NOMO-1 treated with dmso at 0.1 percent for 144 hours (cell line): ENCODE data around the gene ZNF697.
"Not testable (repeated sequence)": the region's sequence is repeated elsewhere in the genome, so short reads cannot be mapped to it uniquely, and the experiment has no call there.

Source experiments
- DNase-seq: peaks from one replicate; lab custom pipeline; 2025; ENCODE audit not compliant: unreplicated experiment; lab: John Stamatoyannopoulos, UW

ZNF697 gene

DNA sequence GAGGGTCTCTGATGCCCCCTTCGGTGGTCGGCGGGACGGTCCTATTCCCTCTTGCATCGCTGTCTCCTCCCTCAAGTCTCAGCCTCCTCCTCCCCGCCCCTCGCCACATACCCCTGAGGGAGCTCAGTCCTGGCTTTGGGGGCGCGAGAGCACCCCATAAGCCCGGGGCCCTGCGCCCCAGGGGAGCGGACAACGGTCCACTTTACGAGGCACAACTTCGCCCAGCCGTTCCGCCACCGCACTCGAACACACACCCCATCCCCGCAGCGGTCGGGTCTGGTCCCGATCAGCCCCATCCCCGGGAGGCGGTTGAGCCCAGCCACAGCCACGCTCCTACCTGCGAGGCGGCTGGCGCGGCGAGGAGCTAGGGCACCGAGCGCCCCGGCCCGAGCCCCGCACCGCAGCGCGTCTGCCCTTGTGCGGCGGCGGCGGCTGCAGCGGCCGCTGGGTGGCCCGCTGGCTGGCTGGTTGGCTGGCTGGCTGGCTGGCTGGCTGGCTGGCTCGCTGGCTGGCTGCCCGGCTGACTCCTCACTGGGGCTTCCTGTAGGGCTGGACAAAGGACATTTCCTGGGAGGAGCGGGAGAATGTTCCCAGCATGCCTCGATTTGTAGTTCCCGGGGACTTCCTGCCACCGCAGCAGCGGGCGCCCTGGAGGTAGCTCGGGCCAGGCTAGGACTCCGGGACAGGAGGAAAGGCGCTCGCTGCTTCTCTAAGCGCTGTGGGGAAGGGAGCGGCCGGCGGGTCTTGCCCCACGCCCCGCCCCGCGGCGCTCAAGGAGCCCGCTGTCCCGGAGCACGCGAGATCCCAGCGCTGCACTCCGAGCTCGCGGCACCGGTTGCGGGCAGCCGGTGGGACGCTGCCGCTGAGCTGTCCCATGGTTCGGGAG, at the start of gene ZNF697:
Gene ZNF697 (minus strand): TSS at position 533 of the 886 bp plus-strand sequence. CDS start 22,166 bp downstream, outside the sequence.
- DNase-seq = peak; percentile 70

GRCh38 chr1:119697598-119697997, 49.5 kb upstream of the ZNF697 start:
- no peak for DNase-seq

DNA sequence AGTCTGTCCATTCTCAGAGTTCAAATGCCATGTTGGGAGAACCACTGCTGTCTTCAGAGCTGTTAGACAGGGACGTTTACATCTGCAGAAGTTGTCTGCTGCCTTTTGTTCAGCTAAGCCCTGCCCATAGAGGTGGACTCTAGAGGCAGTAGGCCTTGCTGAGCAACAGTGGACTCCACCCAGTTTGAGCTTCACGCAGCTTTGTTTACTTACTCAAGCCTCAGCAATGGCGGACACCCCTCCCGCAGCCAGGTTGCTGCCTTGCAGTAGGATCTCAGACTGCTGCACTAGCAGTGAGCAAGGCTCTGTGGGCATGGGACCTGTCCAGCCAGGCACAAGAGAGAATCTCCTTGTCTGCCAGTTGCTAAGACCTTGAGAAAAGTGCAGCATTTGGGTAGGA, 48.8 kb upstream of the ZNF697 start:
- DNase-seq = not testable (repeated sequence)

- DNase-seq = no peak
These were observed 41.4 kb upstream of the ZNF697 start for GRCh38 chr1:119689511-119689910.

- DNase-seq = no peak
These were observed 40.7 kb upstream of the ZNF697 start for GRCh38 chr1:119688810-119689209.

DNA sequence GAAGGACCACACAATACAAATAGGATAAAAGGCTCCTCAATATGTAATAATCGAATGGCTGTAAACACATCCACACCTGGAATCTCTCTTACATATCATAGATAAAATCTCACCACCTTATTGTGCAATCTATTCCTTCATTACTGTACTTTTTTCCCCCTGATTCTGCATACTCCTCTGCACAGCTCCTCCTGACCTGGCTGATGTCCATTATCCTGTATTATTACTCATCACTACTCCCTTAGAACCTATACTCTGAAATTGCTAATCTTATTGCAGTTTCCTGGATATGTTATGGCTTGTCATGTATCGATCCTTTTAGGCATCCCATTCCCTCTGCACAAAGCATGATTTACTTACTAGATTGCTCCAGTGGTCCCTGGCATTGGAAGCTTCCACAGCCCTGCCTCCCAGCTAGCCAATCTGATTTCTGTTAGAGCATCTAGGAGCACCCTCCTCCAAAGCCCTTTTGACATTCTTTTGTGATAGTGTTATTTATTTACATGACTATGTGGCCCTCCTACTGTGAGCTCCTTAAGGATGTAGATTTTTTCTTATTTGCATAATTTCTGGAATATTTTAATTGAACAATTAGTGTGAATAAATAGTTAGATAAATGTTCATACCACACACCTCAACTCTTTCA, 39.5 kb upstream of the ZNF697 start:
- DNase-seq = no peak

GRCh38 chr1:119686661-119687060, 38.6 kb upstream of the ZNF697 start:
- DNase-seq = no peak

DNA sequence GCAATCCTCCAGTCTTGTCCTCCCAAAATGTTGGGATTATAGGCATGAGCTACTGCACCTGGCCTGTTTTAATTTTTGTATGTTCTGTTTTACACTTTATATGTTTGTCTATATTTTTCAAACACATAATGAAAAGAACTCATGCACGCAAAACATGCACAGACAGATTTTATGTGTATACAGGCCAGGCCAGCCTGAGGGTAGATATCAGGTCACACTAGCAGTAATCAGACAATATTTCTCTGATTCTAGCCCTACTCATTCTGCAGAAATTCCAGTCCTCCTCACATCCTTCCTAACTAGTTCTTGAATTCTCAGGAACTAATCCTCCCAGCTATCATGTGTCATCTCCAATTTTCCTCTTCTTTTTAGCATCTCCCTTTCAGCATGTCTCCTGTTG, 35.8 kb upstream of the ZNF697 start:
- no peak for DNase-seq

- DNase-seq = no peak
These were observed 34.1 kb upstream of the ZNF697 start for GRCh38 chr1:119682141-119682540.

DNA sequence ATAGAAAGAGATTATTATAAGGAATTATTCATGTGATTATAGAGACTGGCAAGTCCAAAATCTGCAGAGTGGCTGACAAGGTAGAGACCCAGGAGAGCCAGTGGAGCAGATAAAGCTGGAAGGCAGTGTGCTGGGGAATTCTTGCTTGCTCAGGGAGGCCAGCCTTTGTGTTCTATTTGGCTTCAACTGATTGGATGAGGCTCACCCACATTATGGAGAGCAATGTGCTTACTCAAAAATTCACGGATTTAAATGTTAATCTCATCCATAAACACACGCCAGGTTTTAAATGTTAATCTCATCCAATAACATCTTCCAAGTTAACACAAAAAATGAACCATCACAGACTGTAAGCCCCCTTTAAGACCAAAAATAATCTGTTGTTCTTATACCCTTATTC, 33.5 kb upstream of the ZNF697 start:
- no peak for DNase-seq

GRCh38 chr1:119680723-119681122, 32.7 kb upstream of the ZNF697 start:
- no peak for DNase-seq

GRCh38 chr1:119680193-119680592, 32.1 kb upstream of the ZNF697 start:
- DNase-seq = no peak

DNA sequence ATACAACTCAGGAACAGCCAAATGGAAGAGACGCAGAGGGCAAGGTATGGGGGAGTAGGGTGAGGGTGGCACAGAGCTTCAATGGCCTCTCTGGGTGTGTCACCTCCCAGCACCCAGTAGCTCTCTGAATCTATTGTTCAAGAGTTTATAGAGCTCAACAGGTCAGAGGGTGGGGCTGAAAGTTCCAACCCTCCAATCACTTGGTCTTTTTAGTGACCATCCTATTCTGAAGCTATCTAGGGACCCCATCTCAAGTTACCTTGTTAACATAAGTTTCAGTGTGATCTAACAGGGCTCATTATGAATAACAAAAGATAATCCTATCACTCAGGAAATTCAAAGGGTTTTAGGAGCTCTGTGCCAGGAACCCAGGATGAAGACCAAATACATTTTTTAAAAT, 31.2 kb upstream of the ZNF697 start:
- no peak for DNase-seq

GRCh38 chr1:119676571-119677206, 28.6 kb upstream of the ZNF697 start:
- DNase-seq = no peak

DNA sequence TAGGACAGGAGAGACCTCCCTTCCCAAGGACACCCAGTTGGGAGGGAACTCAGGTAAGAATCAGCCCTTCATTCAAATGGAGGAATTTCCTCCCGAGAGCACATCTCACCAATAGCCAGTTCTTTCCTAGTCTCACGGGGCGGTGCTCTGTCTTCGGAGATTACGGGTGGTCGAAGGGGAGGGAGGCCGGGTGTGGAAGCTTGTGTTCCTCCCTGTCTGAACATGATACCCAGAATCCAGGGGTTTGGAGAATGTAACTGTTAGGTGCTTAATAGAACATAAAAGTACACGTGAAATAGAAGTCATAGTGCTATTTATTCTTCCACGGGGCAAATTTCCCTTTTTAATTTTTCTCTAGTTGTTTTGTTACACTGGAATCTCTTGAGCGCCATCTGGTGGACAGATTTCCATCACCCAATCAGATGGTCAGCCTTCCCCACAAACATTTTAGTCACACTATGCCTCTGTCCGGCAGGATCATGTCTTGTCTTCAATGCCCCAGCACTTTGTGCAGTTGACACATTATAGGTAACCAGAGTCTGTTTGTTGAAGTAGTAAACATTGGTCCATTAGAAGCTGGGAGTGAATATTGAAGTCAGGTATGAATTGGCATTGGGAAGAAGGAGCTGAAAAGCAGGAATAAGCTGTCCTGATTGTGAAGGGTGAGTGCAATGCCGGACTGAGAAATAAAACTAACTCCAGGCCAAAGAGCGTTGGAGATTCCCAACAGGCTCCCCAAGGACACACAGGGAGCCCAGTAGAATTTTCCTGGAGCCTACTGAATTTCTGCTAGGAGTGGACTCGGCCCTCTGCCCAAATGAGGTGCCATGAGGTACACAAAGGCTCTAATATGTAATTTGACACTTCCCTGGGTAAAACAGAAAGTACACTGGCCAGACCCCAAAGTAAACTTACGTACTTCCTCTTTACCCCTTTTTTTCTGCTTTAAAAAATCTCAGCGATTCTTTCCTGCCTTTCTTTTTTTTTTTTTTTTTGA, 27.6 kb upstream of the ZNF697 start:
- DNase-seq = peak; percentile 41

- DNase-seq = no peak
These were observed 26.8 kb upstream of the ZNF697 start for GRCh38 chr1:119674835-119675289.

DNA sequence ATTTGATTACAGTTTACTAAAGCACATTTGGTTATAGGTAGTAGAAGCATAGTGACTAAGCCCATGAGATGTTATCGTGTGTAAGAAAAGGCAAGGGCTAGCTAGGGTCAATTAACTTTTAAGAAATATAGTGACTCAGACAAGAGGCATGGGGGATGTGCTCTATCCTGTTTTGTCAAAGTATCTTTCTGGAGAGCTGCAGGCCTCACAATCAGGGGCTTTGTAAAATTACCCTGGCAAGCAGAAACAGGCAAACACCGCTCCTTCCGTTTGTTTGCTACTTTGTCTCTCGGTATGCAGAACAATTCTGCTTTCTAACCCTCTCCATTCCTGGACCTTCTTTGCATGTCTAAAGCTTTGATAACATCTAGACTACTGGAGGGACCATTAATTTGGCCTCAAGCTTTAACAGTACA, 26.1 kb upstream of the ZNF697 start:
- no peak for DNase-seq

DNA sequence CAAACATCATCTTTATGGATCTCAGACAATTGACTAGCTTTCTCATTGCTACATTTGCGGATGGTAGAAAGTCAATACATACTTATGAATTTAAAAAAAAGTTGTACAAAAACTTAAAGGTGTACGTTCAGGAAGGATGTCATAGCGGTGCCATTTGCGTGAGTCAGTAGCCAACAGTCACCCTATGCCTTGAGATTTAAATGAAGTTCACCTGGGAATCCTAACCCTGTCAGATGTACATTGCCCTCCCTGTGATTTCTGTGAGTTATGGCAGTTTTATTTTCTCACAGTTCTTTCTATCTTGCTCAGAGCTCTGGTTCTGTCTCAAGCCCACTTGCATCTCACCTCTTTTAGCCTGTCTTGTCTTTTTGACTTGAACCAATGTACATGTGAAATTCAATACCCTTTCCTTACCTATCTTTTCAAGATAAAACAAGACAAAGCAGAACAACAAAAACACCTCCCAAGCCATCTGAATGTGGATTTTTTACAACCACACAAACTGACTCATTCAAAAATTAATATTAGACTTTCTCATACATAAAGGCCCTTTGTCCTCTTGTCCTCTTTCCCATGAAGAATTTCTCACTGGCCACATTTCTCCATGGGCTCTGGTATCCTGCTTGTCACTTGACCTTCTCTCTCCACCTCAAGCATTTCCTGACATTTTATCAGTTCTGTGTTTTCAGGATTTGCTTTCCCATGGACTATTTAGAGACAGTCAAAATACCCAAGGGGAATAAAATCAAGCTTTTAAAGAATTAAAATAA, 25.3 kb upstream of the ZNF697 start:
- DNase-seq = no peak

DNA sequence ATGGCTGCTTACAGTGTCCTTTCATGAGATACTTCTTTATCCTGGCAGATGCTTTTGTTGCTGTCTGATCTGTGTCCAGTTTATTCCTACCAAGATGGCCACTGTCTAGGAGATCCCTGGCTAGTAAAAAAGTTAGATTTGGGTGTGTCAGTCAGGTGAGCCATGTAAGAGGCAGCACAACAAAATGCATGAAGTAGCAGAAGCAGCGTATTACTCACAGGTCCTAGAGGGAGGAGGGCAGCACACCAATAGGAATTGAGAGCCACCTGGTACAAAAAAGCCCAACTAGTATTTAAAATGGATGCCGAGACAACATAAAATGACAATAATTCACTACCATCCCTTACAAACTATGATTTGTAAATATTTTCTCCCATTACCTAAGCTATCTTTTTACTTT, 22.8 kb upstream of the ZNF697 start:
- DNase-seq = no peak

DNA sequence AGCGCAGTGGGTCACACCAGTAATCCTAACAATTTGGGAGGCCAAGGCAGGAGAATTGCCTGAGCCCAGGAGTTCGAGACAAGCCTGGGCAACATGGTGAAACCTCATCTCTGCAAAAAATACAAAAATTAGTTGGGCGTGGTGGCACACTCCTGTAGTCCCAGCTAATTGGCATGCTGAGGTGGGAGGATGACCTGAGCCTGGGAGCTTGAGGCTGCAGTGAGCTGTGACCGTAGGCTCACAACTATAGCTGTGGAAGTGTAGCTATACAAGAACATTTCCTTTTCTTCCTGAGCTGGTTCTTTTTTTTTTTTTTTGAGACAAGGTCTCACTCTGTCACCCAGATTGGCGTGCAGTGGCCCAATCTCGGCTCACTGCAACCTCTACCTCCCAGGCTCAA, 19.1 kb upstream of the ZNF697 start:
- DNase-seq = no peak
